ENCODE measurements around the gene DNAJC4.

DNA sequence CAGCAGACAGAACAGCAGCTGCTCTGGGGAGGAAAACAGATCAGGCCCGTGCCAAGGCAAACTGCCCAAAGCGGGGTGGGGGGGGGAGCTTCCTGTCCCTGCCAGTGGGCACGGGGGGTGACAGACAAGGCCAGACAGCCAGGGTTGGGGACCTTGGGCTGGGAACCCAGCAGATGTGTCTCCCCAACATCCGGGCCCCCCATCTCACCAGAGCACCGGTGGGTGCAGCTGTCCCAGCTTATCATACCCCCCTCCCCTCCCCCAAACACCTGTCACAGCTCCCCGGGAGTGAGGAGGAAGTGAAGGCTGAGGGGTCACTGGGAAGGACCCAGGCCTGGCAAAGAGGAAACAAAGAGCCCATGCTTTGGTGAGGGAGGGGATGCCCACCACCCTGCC is 15.1 kb downstream of the DNAJC4 start:
- TF ChIP-seq, protein P1, sequence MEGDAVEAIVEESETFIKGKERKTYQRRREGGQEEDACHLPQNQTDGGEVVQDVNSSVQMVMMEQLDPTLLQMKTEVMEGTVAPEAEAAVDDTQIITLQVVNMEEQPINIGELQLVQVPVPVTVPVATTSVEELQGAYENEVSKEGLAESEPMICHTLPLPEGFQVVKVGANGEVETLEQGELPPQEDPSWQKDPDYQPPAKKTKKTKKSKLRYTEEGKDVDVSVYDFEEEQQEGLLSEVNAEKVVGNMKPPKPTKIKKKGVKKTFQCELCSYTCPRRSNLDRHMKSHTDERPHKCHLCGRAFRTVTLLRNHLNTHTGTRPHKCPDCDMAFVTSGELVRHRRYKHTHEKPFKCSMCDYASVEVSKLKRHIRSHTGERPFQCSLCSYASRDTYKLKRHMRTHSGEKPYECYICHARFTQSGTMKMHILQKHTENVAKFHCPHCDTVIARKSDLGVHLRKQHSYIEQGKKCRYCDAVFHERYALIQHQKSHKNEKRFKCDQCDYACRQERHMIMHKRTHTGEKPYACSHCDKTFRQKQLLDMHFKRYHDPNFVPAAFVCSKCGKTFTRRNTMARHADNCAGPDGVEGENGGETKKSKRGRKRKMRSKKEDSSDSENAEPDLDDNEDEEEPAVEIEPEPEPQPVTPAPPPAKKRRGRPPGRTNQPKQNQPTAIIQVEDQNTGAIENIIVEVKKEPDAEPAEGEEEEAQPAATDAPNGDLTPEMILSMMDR (IDR thresholded peaks at IDR 0.05; ENCODE audit: poor library complexity, severe bottlenecking), result no peak
- TF ChIP-seq EZH2 (IDR thresholded peaks at IDR 0.05; ENCODE audit: borderline replicate concordance, insufficient read depth, low read length, poor library complexity, severe bottlenecking) (no peak), RAD21 (conservative IDR thresholded peaks at IDR 0.05) (no peak), SMC3 (conservative IDR thresholded peaks at IDR 0.05; ENCODE audit: poor library complexity) (no peak)
- TF ChIP-seq, protein P2, sequence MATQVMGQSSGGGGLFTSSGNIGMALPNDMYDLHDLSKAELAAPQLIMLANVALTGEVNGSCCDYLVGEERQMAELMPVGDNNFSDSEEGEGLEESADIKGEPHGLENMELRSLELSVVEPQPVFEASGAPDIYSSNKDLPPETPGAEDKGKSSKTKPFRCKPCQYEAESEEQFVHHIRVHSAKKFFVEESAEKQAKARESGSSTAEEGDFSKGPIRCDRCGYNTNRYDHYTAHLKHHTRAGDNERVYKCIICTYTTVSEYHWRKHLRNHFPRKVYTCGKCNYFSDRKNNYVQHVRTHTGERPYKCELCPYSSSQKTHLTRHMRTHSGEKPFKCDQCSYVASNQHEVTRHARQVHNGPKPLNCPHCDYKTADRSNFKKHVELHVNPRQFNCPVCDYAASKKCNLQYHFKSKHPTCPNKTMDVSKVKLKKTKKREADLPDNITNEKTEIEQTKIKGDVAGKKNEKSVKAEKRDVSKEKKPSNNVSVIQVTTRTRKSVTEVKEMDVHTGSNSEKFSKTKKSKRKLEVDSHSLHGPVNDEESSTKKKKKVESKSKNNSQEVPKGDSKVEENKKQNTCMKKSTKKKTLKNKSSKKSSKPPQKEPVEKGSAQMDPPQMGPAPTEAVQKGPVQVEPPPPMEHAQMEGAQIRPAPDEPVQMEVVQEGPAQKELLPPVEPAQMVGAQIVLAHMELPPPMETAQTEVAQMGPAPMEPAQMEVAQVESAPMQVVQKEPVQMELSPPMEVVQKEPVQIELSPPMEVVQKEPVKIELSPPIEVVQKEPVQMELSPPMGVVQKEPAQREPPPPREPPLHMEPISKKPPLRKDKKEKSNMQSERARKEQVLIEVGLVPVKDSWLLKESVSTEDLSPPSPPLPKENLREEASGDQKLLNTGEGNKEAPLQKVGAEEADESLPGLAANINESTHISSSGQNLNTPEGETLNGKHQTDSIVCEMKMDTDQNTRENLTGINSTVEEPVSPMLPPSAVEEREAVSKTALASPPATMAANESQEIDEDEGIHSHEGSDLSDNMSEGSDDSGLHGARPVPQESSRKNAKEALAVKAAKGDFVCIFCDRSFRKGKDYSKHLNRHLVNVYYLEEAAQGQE (IDR thresholded peaks at IDR 0.05; ENCODE audit: borderline replicate concordance), result no peak

Data from neural cell (in vitro differentiated cells).